Liver (tissue), 9 donors: Measurements from ENCODE around the gene NARS2. TPM values are rescaled to one million over a fixed set of nuclear protein-coding genes. Genes with fewer than 3 reads are reported as not detected.

Experiments
- DNase-seq: peaks from one replicate; pipeline ENCODE4 v3.0.0-alpha.2; 2017; ENCODE audit warnings: low spot score
- H3K27ac ChIP-seq, 2 donors: one replicate each; pipeline ENCODE4 v1.7.0; 2013; ENCODE audit warnings: inconsistent platforms in 2 of 2, low read length in 2 of 2, control low read depth in 1 of 2, low read depth in 1 of 2, mild to moderate bottlenecking in 1 of 2
- H3K27me3 ChIP-seq, 4 donors: one replicate each; pipeline versions ENCODE4 v1.6.1 to v1.7.0; 2013; ENCODE audit warnings: low read length in 3 of 4, inconsistent platforms in 1 of 4, mild to moderate bottlenecking in 1 of 4, moderate library complexity in 1 of 4; ENCODE audit not compliant: control insufficient read depth in 4 of 4, insufficient read depth in 4 of 4
- H3K36me3 ChIP-seq, 4 donors: one replicate each; pipeline versions ENCODE4 v1.6.1 to v1.7.0; 2013; ENCODE audit warnings: low read length in 3 of 4, mild to moderate bottlenecking in 3 of 4, low read depth in 1 of 4, moderate library complexity in 1 of 4; ENCODE audit not compliant: control insufficient read depth in 4 of 4, insufficient read depth in 3 of 4
- H3K4me1 ChIP-seq, 4 donors: one replicate each; pipeline versions ENCODE4 v1.6.1 to v1.7.0; 2013; ENCODE audit warnings: low read length in 3 of 4, mild to moderate bottlenecking in 3 of 4, moderate library complexity in 1 of 4; ENCODE audit not compliant: control insufficient read depth in 4 of 4, insufficient read depth in 4 of 4
- H3K4me3 ChIP-seq, 3 donors: one replicate each; pipeline versions ENCODE4 v1.6.1 to v1.7.0; 2013; ENCODE audit warnings: low read length in 3 of 3, control low read depth in 1 of 3, low read depth in 1 of 3, mild to moderate bottlenecking in 1 of 3
- H3K9ac ChIP-seq, 2 donors: one replicate each; pipeline ENCODE4 v1.7.0; 2013; ENCODE audit warnings: low read length in 2 of 2, mild to moderate bottlenecking in 2 of 2, moderate library complexity in 2 of 2, control low read depth in 1 of 2, low read depth in 1 of 2
- H3K9me3 ChIP-seq, 4 donors: one replicate each; pipeline versions ENCODE4 v1.6.1 to v1.7.0; 2013; ENCODE audit warnings: low read length in 3 of 4; ENCODE audit not compliant: control insufficient read depth in 4 of 4
- ATF3 ChIP-seq: IDR thresholded peaks from 2 replicates; pipeline ENCODE4 v1.6.1; 2016; ENCODE audit warnings: antibody characterized with exemption
- CTCF ChIP-seq: fragments of 150-350 bp; IDR thresholded peaks from 2 replicates; pipeline ENCODE4 v1.5.1; 2017; ENCODE audit warnings: improper control_type of control experiment, low read depth, low read length; ENCODE audit not compliant: missing input control
- EGR1 ChIP-seq, 2 donors: IDR thresholded peaks; 2 replicates each; pipeline ENCODE4 v1.6.1; 2016 to 2018; ENCODE audit warnings: antibody characterized with exemption in 2 of 2, low read depth in 2 of 2
- FOXA1 ChIP-seq: IDR thresholded peaks from 2 replicates; pipeline ENCODE4 v1.6.1; 2016; ENCODE audit warnings: antibody characterized with exemption
- FOXA2 ChIP-seq: IDR thresholded peaks from 2 replicates; pipeline ENCODE4 v1.6.1; 2016; ENCODE audit warnings: antibody characterized with exemption
- GABPA ChIP-seq, 2 donors: IDR thresholded peaks in 1 of 2; conservative IDR thresholded peaks in 1 of 2; 2 replicates each; pipeline ENCODE4 v1.6.1; 2016; ENCODE audit warnings: antibody characterized with exemption in 2 of 2, mild to moderate bottlenecking in 1 of 2, moderate library complexity in 1 of 2
- HNF4A ChIP-seq, 2 donors: conservative IDR thresholded peaks; 2 replicates each; pipeline ENCODE4 v1.6.1; 2016; ENCODE audit warnings: antibody characterized with exemption in 2 of 2, mild to moderate bottlenecking in 2 of 2
- HNF4G ChIP-seq: IDR thresholded peaks from 2 replicates; pipeline ENCODE4 v1.6.1; 2016; ENCODE audit warnings: antibody characterized with exemption
- JUND ChIP-seq, 2 donors: IDR thresholded peaks; 2 replicates each; pipeline ENCODE4 v1.6.1; 2016; ENCODE audit warnings: antibody characterized with exemption in 2 of 2
- MAX ChIP-seq: IDR thresholded peaks from 2 replicates; pipeline ENCODE4 v1.6.1; 2016; ENCODE audit warnings: antibody characterized with exemption
- NR2F2 ChIP-seq: IDR thresholded peaks from 2 replicates; pipeline ENCODE4 v1.6.1; 2016; ENCODE audit warnings: antibody characterized with exemption
- RAD21 ChIP-seq, 2 donors: IDR thresholded peaks; 2 replicates each; pipeline ENCODE4 v1.6.1; 2016; ENCODE audit warnings: antibody characterized with exemption in 2 of 2, mild to moderate bottlenecking in 2 of 2
- REST ChIP-seq: IDR thresholded peaks from 2 replicates; pipeline ENCODE4 v1.6.1; 2016; ENCODE audit warnings: antibody characterized with exemption, mild to moderate bottlenecking
- RXRA ChIP-seq, 2 donors: IDR thresholded peaks; 2 replicates each; pipeline ENCODE4 v1.6.1; 2017 to 2018; ENCODE audit warnings: antibody characterized with exemption in 2 of 2, mild to moderate bottlenecking in 1 of 2
- SP1 ChIP-seq: IDR thresholded peaks from 2 replicates; pipeline ENCODE4 v1.6.1; 2018; ENCODE audit warnings: antibody characterized with exemption, mild to moderate bottlenecking
- TAF1 ChIP-seq: conservative IDR thresholded peaks from 2 replicates; pipeline ENCODE4 v1.6.1; 2016; ENCODE audit warnings: antibody characterized with exemption, mild to moderate bottlenecking
- YY1 ChIP-seq: IDR thresholded peaks from 2 replicates; pipeline ENCODE4 v1.6.1; 2016; ENCODE audit warnings: antibody characterized with exemption, mild to moderate bottlenecking
- ZBTB33 ChIP-seq: IDR thresholded peaks from 2 replicates; pipeline ENCODE4 v1.6.1; 2016; ENCODE audit warnings: antibody characterized with exemption
- WGBS: extraction: QIAGEN DNeasy Blood & Tissue Kit; methylation state at CpG from one replicate; pipeline ENCODE4 v1.1.7; 2013; 5-methylcytosine and 5-hydroxymethylcytosine counted together
- polyA plus RNA-seq, 2 donors: library from polyadenylated mRNA; stranded (reverse) in 1 of 2; unstranded in 1 of 2; fragments of 200-250 nt in 1 of 2; fragments of >200 nt in 1 of 2; fragmentation: Nextera tagmentation in 1 of 2; extraction: Ambion mirVana in 1 of 2; gene quantifications; one replicate each; pipeline versions ENCODE4 v1.2.1 to v1.2.3, GENCODE V29; 2013 to 2015
- total RNA-seq, 2 donors: library from RNA; depleted of rRNA; stranded (reverse); fragments of >200 nt; gene quantifications; one replicate each; pipeline ENCODE4 v1.2.3, GENCODE V29; 2014
- donor health status: healthy.
- donor health status: healthy.
- donor health status: healthy.
- donor health status: healthy.
- donor health status: healthy.

NARS2 gene
- total and polyA plus RNA-seq, 4 donors: 10.4 to 19.4 (median 11.8) TPM

- Histone ChIP-seq H3K9ac (no peak overlapping the region), H3K27me3 (no peaks in the 10 kb centered on the region), H3K4me1 (peaks cover 0 to 32% (median 20%) of the 10 kb centered on the region in 4 donors), H3K36me3 (no peaks in the 10 kb centered on the region), H3K9me3 (no peaks in the 10 kb centered on the region), H3K4me3 (no peak overlapping the region), H3K27ac (no peak overlapping the region)
- DNase-seq: no peak
- TF ChIP-seq MAX (no peak), CTCF (no peak), FOXA1 (no peak), RXRA (IDR thresholded peaks at IDR 0.05) (no peak), FOXA2 (no peak), HNF4A (conservative IDR thresholded peaks at IDR 0.05) (no peak), SP1 (no peak), REST (no peak), HNF4G (no peak), JUND (IDR thresholded peaks at IDR 0.05) (no peak), ZBTB33 (no peak), TAF1 (no peak), NR2F2 (no peak), EGR1 (IDR thresholded peaks at IDR 0.05; ENCODE audit: low read depth in 2 of 2) (no peak), RAD21 (IDR thresholded peaks at IDR 0.05) (no peak), YY1 (no peak), ATF3 (no peak), GABPA (IDR thresholded peaks at IDR 0.05 in 1 of 2, conservative IDR thresholded peaks at IDR 0.05 in 1 of 2) (no peak)
- WGBS: 84% methylated on average over 4 of the region's 4 CpGs
These were observed 159.3 kb downstream of the NARS2 start for GRCh38 chr11:78415338-78415737.
